ENCODE data around the gene MMADHC.

MMADHC gene

GRCh38 chr2:149587220-149587949 is at the start of gene MMADHC:
Gene MMADHC (minus strand): TSS chr2:149587775. CDS start chr2:149587097, 678 bp downstream.
- DNase-seq (ENCODE audit: low spot score), result peak; percentile 94
- peaks cover 26% of the 10 kb centered on the region for H3K27me3 Mint-ChIP-seq (ENCODE audit: low read depth)
- peak within 1 kb of the TSS; percentile 99 for H3K27ac Mint-ChIP-seq
- peaks cover 33% of the 10 kb centered on the region for H3K36me3 Mint-ChIP-seq (ENCODE audit: low read depth)
- H3K4me1 Mint-ChIP-seq (ENCODE audit: low read depth), result peaks cover 36% of the 10 kb centered on the region
- H3K4me3 Mint-ChIP-seq, result peak within 1 kb of the TSS; percentile 99
- peaks cover 5% of the 10 kb centered on the region for H3K9me3 Mint-ChIP-seq

- Mint-ChIP-seq H3K9me3 (no peaks in the 10 kb centered on the region), H3K4me1 (ENCODE audit: low read depth) (peaks cover 2% of the 10 kb centered on the region), H3K27ac (no peak overlapping the region), H3K36me3 (ENCODE audit: low read depth) (no peaks in the 10 kb centered on the region), H3K4me3 (no peak overlapping the region), H3K27me3 (ENCODE audit: low read depth) (no peaks in the 10 kb centered on the region)
- DNase-seq (ENCODE audit: low spot score), result no peak
Measured at GRCh38 chr2:149634103-149634502, 46.5 kb upstream of the MMADHC start.

- Mint-ChIP-seq H3K36me3 (ENCODE audit: low read depth) (no peaks in the 10 kb centered on the region), H3K4me1 (ENCODE audit: low read depth) (no peaks in the 10 kb centered on the region), H3K27me3 (ENCODE audit: low read depth) (no peaks in the 10 kb centered on the region), H3K27ac (no peak overlapping the region), H3K4me3 (no peak overlapping the region), H3K9me3 (no peaks in the 10 kb centered on the region)
- DNase-seq (ENCODE audit: low spot score), result no peak
Measured at GRCh38 chr2:149630445-149630844, 42.9 kb upstream of the MMADHC start.

GRCh38 chr2:149629026-149629425 is 41.5 kb upstream of the MMADHC start:
- no peaks in the 10 kb centered on the region for H3K9me3 Mint-ChIP-seq
- DNase-seq (ENCODE audit: low spot score), result no peak
- no peaks in the 10 kb centered on the region for H3K36me3 Mint-ChIP-seq (ENCODE audit: low read depth)
- no peaks in the 10 kb centered on the region for H3K4me1 Mint-ChIP-seq (ENCODE audit: low read depth)
- H3K4me3 Mint-ChIP-seq, result no peak overlapping the region
- H3K27me3 Mint-ChIP-seq (ENCODE audit: low read depth), result no peaks in the 10 kb centered on the region
- no peak overlapping the region for H3K27ac Mint-ChIP-seq

GRCh38 chr2:149627111-149627801 is 39.7 kb upstream of the MMADHC start:
- no peak overlapping the region for H3K27ac Mint-ChIP-seq
- no peak for DNase-seq (ENCODE audit: low spot score)

GRCh38 chr2:149625671-149626070 is 38.1 kb upstream of the MMADHC start:
- H3K27me3 Mint-ChIP-seq (ENCODE audit: low read depth), result no peaks in the 10 kb centered on the region
- H3K9me3 Mint-ChIP-seq, result no peaks in the 10 kb centered on the region
- no peak for DNase-seq (ENCODE audit: low spot score)
- H3K4me1 Mint-ChIP-seq (ENCODE audit: low read depth), result no peaks in the 10 kb centered on the region
- H3K36me3 Mint-ChIP-seq (ENCODE audit: low read depth), result no peaks in the 10 kb centered on the region
- no peak overlapping the region for H3K4me3 Mint-ChIP-seq
- H3K27ac Mint-ChIP-seq, result no peak overlapping the region

More at GRCh38 chr2:149627111-149627801, 39.7 kb upstream of the MMADHC start:
- no peaks in the 10 kb centered on the region for H3K4me1 Mint-ChIP-seq (ENCODE audit: low read depth)
- H3K36me3 Mint-ChIP-seq (ENCODE audit: low read depth), result no peaks in the 10 kb centered on the region
- no peaks in the 10 kb centered on the region for H3K27me3 Mint-ChIP-seq (ENCODE audit: low read depth)
- H3K9me3 Mint-ChIP-seq, result no peaks in the 10 kb centered on the region
- H3K4me3 Mint-ChIP-seq, result no peak overlapping the region

GRCh38 chr2:149625271-149625670 is 37.7 kb upstream of the MMADHC start:
- no peaks in the 10 kb centered on the region for H3K4me1 Mint-ChIP-seq (ENCODE audit: low read depth)
- no peak overlapping the region for H3K4me3 Mint-ChIP-seq
- H3K27me3 Mint-ChIP-seq (ENCODE audit: low read depth), result no peaks in the 10 kb centered on the region
- no peaks in the 10 kb centered on the region for H3K9me3 Mint-ChIP-seq
- no peak overlapping the region for H3K27ac Mint-ChIP-seq
- DNase-seq (ENCODE audit: low spot score), result no peak
- H3K36me3 Mint-ChIP-seq (ENCODE audit: low read depth), result no peaks in the 10 kb centered on the region

GRCh38 chr2:149622343-149622742 is 34.8 kb upstream of the MMADHC start:
- DNase-seq (ENCODE audit: low spot score), result no peak
- H3K27me3 Mint-ChIP-seq (ENCODE audit: low read depth), result peaks cover 2% of the 10 kb centered on the region
- no peaks in the 10 kb centered on the region for H3K9me3 Mint-ChIP-seq
- H3K27ac Mint-ChIP-seq, result no peak overlapping the region
- H3K36me3 Mint-ChIP-seq (ENCODE audit: low read depth), result no peaks in the 10 kb centered on the region
- no peaks in the 10 kb centered on the region for H3K4me1 Mint-ChIP-seq (ENCODE audit: low read depth)
- H3K4me3 Mint-ChIP-seq, result no peak overlapping the region

- Mint-ChIP-seq H3K4me3 (no peak overlapping the region), H3K4me1 (ENCODE audit: low read depth) (no peaks in the 10 kb centered on the region), H3K27me3 (ENCODE audit: low read depth) (peaks cover 2% of the 10 kb centered on the region), H3K36me3 (ENCODE audit: low read depth) (no peaks in the 10 kb centered on the region), H3K27ac (no peak overlapping the region), H3K9me3 (no peaks in the 10 kb centered on the region)
- no peak for DNase-seq (ENCODE audit: low spot score)
Measured at GRCh38 chr2:149617476-149617875, 29.9 kb upstream of the MMADHC start.

- Mint-ChIP-seq H3K9me3 (no peaks in the 10 kb centered on the region), H3K27ac (no peak overlapping the region)
- no peak for DNase-seq (ENCODE audit: low spot score)
Measured at GRCh38 chr2:149616681-149617456, 29.3 kb upstream of the MMADHC start.

GRCh38 chr2:149613704-149614103 is 26.1 kb upstream of the MMADHC start:
- Mint-ChIP-seq H3K4me1 (ENCODE audit: low read depth) (no peaks in the 10 kb centered on the region), H3K4me3 (no peak overlapping the region), H3K9me3 (no peaks in the 10 kb centered on the region), H3K27me3 (ENCODE audit: low read depth) (peaks cover 10% of the 10 kb centered on the region), H3K36me3 (ENCODE audit: low read depth) (no peaks in the 10 kb centered on the region), H3K27ac (no peak overlapping the region)
- no peak for DNase-seq (ENCODE audit: low spot score)

More at GRCh38 chr2:149616681-149617456, 29.3 kb upstream of the MMADHC start:
- Mint-ChIP-seq H3K36me3 (ENCODE audit: low read depth) (no peaks in the 10 kb centered on the region), H3K4me3 (no peak overlapping the region), H3K4me1 (ENCODE audit: low read depth) (no peaks in the 10 kb centered on the region), H3K27me3 (ENCODE audit: low read depth) (peaks cover 6% of the 10 kb centered on the region)

GRCh38 chr2:149612122-149612521 is 24.5 kb upstream of the MMADHC start:
- no peak overlapping the region for H3K27ac Mint-ChIP-seq
- H3K4me1 Mint-ChIP-seq (ENCODE audit: low read depth), result no peaks in the 10 kb centered on the region
- DNase-seq (ENCODE audit: low spot score), result no peak
- no peaks in the 10 kb centered on the region for H3K36me3 Mint-ChIP-seq (ENCODE audit: low read depth)
- H3K9me3 Mint-ChIP-seq, result no peaks in the 10 kb centered on the region
- peaks cover 9% of the 10 kb centered on the region for H3K27me3 Mint-ChIP-seq (ENCODE audit: low read depth)
- no peak overlapping the region for H3K4me3 Mint-ChIP-seq

GRCh38 chr2:149611100-149611820 is 23.7 kb upstream of the MMADHC start:
- Mint-ChIP-seq H3K4me1 (ENCODE audit: low read depth) (no peaks in the 10 kb centered on the region), H3K9me3 (no peaks in the 10 kb centered on the region), H3K36me3 (ENCODE audit: low read depth) (no peaks in the 10 kb centered on the region), H3K27me3 (ENCODE audit: low read depth) (peaks cover 9% of the 10 kb centered on the region), H3K4me3 (no peak overlapping the region), H3K27ac (no peak overlapping the region)
- no peak for DNase-seq (ENCODE audit: low spot score)
